Trophoblast cell (in vitro differentiated cells and primary cell): ENCODE data around the gene IFTAP.

Experiments used
- DNase-seq, 2 donors: peaks; one replicate each; pipeline ENCODE4 v3.0.0-alpha.2; 2016
- H2AFZ ChIP-seq: 2 replicates; pipeline ENCODE4 v1.6.1; 2013; ENCODE audit warnings: low read length, moderate library complexity, mild to moderate bottlenecking; ENCODE audit not compliant: insufficient read depth, poor library complexity
- H2AK5ac ChIP-seq: 2 replicates; pipeline ENCODE4 v1.6.1; 2013; ENCODE audit warnings: mild to moderate bottlenecking, low read length
- H2BK120ac ChIP-seq: 2 replicates; pipeline ENCODE4 v1.6.1; 2013; ENCODE audit warnings: low read length, mild to moderate bottlenecking, moderate library complexity; ENCODE audit not compliant: insufficient read depth, poor library complexity
- H2BK12ac ChIP-seq: 2 replicates; pipeline ENCODE4 v1.6.1; 2013; ENCODE audit warnings: mild to moderate bottlenecking, low read length, moderate library complexity
- H2BK5ac ChIP-seq: 2 replicates; pipeline ENCODE4 v1.6.1; 2013; ENCODE audit warnings: low read length, low read depth, moderate library complexity, mild to moderate bottlenecking; ENCODE audit not compliant: poor library complexity
- H3K14ac ChIP-seq: 2 replicates; pipeline ENCODE4 v1.6.1; 2013; ENCODE audit warnings: mild to moderate bottlenecking, low read length
- H3K18ac ChIP-seq: 2 replicates; pipeline ENCODE4 v1.6.1; 2013; ENCODE audit warnings: mild to moderate bottlenecking, low read length
- H3K23ac ChIP-seq: 2 replicates; pipeline ENCODE4 v1.6.1; 2013; ENCODE audit warnings: low read length
- H3K27ac ChIP-seq: 2 replicates; pipeline ENCODE4 v1.5.1; 2013; ENCODE audit warnings: low read depth, mild to moderate bottlenecking, inconsistent platforms, low read length, moderate library complexity
- H3K27me3 ChIP-seq: 2 replicates; pipeline ENCODE4 v1.6.1; 2013; ENCODE audit warnings: inconsistent platforms, mild to moderate bottlenecking, low read length, moderate library complexity; ENCODE audit not compliant: insufficient read depth
- H3K36me3 ChIP-seq, 2 experiments: 1 replicate in 1 of 2; 2 replicates in 1 of 2; pipeline ENCODE4 v1.6.1; 2013; ENCODE audit warnings: low read length in 2 of 2, mild to moderate bottlenecking in 2 of 2, moderate library complexity in 1 of 2; ENCODE audit not compliant: insufficient read depth in 2 of 2, control insufficient read depth in 1 of 2
- H3K4ac ChIP-seq: 2 replicates; pipeline ENCODE4 v1.6.1; 2013; ENCODE audit warnings: low read depth, mild to moderate bottlenecking, low read length, moderate library complexity
- H3K4me1 ChIP-seq, 2 experiments: 1 replicate in 1 of 2; 2 replicates in 1 of 2; pipeline ENCODE4 v1.6.1; 2013; ENCODE audit warnings: low read length in 2 of 2, mild to moderate bottlenecking in 2 of 2, moderate library complexity in 1 of 2; ENCODE audit not compliant: insufficient read depth in 2 of 2, control insufficient read depth in 1 of 2
- H3K4me2 ChIP-seq: 2 replicates; pipeline ENCODE4 v1.6.1; 2013; ENCODE audit warnings: inconsistent platforms, mild to moderate bottlenecking, low read length, moderate library complexity
- H3K4me3 ChIP-seq: 2 replicates; pipeline ENCODE4 v1.5.1; 2013; ENCODE audit warnings: mild to moderate bottlenecking, low read depth, low read length, inconsistent platforms
- H3K79me1 ChIP-seq: one replicate; pipeline ENCODE4 v1.6.1; 2013; ENCODE audit warnings: low read length
- H3K79me2 ChIP-seq: 2 replicates; pipeline ENCODE4 v1.6.1; 2013; ENCODE audit warnings: low read length, mild to moderate bottlenecking; ENCODE audit not compliant: control insufficient read depth, insufficient read depth, poor library complexity
- H3K9ac ChIP-seq: 2 replicates; pipeline ENCODE4 v1.6.1; 2013; ENCODE audit warnings: mild to moderate bottlenecking, low read length
- H3K9me3 ChIP-seq: 2 replicates; pipeline ENCODE4 v1.6.1; 2013; ENCODE audit warnings: low read depth, mild to moderate bottlenecking, control low read depth, inconsistent platforms, low read length; ENCODE audit not compliant: insufficient read depth
- H4K12ac ChIP-seq: 2 replicates; pipeline ENCODE4 v1.6.1; 2013; ENCODE audit warnings: low read depth, mild to moderate bottlenecking, low read length, moderate library complexity
- H4K8ac ChIP-seq: 2 replicates; pipeline ENCODE4 v1.6.1; 2013; ENCODE audit warnings: low read depth, mild to moderate bottlenecking, low read length, moderate library complexity
- H4K91ac ChIP-seq: one replicate; pipeline ENCODE4 v1.6.1; 2013; ENCODE audit warnings: low read depth, mild to moderate bottlenecking, low read length, moderate library complexity
- WGBS: extraction: QIAGEN DNeasy Blood & Tissue Kit; methylation state at CpG from one replicate; pipeline ENCODE4 v1.1.7; 2013; ENCODE audit warnings: missing lambda C conversion rate; ENCODE audit not compliant: insufficient read length, insufficient coverage; ENCODE audit errors: extremely low coverage; 5-methylcytosine and 5-hydroxymethylcytosine counted together

Gene IFTAP

GRCh38 chr11:36622431-36623136 is 28.3 kb downstream of the IFTAP start:
- Histone ChIP-seq H3K4ac (no peak overlapping the region), H2BK12ac (no peak overlapping the region), H3K23ac (no peak overlapping the region), H4K8ac (no peak overlapping the region), H3K14ac (no peak overlapping the region), H3K4me3 (no peak overlapping the region), H3K79me1 (peaks cover 12% of the 10 kb centered on the region), H3K79me2 (no peaks in the 10 kb centered on the region), H2AFZ (no peak overlapping the region), H3K4me1 (peaks cover 0 to 2% of the 10 kb centered on the region in 2 experiments), H3K27ac (no peak overlapping the region), H2BK120ac (no peak overlapping the region), H3K4me2 (no peak overlapping the region), H3K27me3 (no peaks in the 10 kb centered on the region), H3K36me3 (no peaks in the 10 kb centered on the region), H2AK5ac (no peak overlapping the region), H3K18ac (no peak overlapping the region), H2BK5ac (no peak overlapping the region), H3K9me3 (no peaks in the 10 kb centered on the region), H4K12ac (no peak overlapping the region), H3K9ac (no peak overlapping the region), H4K91ac (no peak overlapping the region)
- no CpG with 5 or more reads among the region's 3 CpGs for WGBS
- peak in 1 of 2 donors; percentile 48 for DNase-seq

GRCh38 chr11:36623494-36623893 is 29.2 kb downstream of the IFTAP start:
- H3K36me3 ChIP-seq: no peaks in the 10 kb centered on the region
- H4K8ac ChIP-seq: peak overlapping the region; percentile 65
- H3K4me2 ChIP-seq: no peak overlapping the region
- H3K14ac ChIP-seq: peak overlapping the region; percentile 44
- H2AFZ ChIP-seq: no peak overlapping the region
- no CpG with 5 or more reads among the region's 5 CpGs for WGBS
- no peak overlapping the region for H3K9ac ChIP-seq
- H3K4me1 ChIP-seq: peaks cover 0 to 6% of the 10 kb centered on the region in 2 experiments
- H2BK5ac ChIP-seq: peak overlapping the region; percentile 5
- H3K23ac ChIP-seq: no peak overlapping the region
- H3K4ac ChIP-seq: no peak overlapping the region
- H3K27me3 ChIP-seq: no peaks in the 10 kb centered on the region
- H3K9me3 ChIP-seq: no peaks in the 10 kb centered on the region
- peak overlapping the region; percentile 18 for H4K91ac ChIP-seq
- H3K79me2 ChIP-seq: no peaks in the 10 kb centered on the region
- peak overlapping the region; percentile 30 for H2BK12ac ChIP-seq
- H3K18ac ChIP-seq: peak overlapping the region; percentile 65
- H3K4me3 ChIP-seq: no peak overlapping the region
- H2AK5ac ChIP-seq: no peak overlapping the region
- peak overlapping the region; percentile 19 for H3K27ac ChIP-seq
- DNase-seq: no peak
- no peak overlapping the region for H4K12ac ChIP-seq
- H3K79me1 ChIP-seq: peaks cover 18% of the 10 kb centered on the region
- H2BK120ac ChIP-seq: no peak overlapping the region

- peak overlapping the region; percentile 54 for H3K14ac ChIP-seq
- no peak overlapping the region for H3K18ac ChIP-seq
- H3K4me3 ChIP-seq: no peak overlapping the region
- peak overlapping the region; percentile 93 for H4K91ac ChIP-seq
- no peak overlapping the region for H3K4me2 ChIP-seq
- DNase-seq: no peak
- peak overlapping the region; percentile 37 for H3K4ac ChIP-seq
- WGBS: no CpG with 5 or more reads among the region's 1 CpG
- H3K23ac ChIP-seq: no peak overlapping the region
- H3K36me3 ChIP-seq: no peaks in the 10 kb centered on the region
- no peaks in the 10 kb centered on the region for H3K27me3 ChIP-seq
- H3K27ac ChIP-seq: peak overlapping the region; percentile 98
- H2BK12ac ChIP-seq: peak overlapping the region; percentile 95
- no peak overlapping the region for H2AK5ac ChIP-seq
- peaks cover 32% of the 10 kb centered on the region for H3K79me1 ChIP-seq
- no peak overlapping the region for H4K12ac ChIP-seq
- peaks cover 0 to 8% of the 10 kb centered on the region in 2 experiments for H3K4me1 ChIP-seq
- H3K79me2 ChIP-seq: no peaks in the 10 kb centered on the region
- H3K9me3 ChIP-seq: no peaks in the 10 kb centered on the region
- H2BK120ac ChIP-seq: peak overlapping the region; percentile 89
- peak overlapping the region; percentile 71 for H2BK5ac ChIP-seq
- H4K8ac ChIP-seq: no peak overlapping the region
- no peak overlapping the region for H3K9ac ChIP-seq
- no peak overlapping the region for H2AFZ ChIP-seq
These were observed 32.7 kb downstream of the IFTAP start for GRCh38 chr11:36627006-36627405.

GRCh38 chr11:36627471-36627870 is 33.2 kb downstream of the IFTAP start:
- Histone ChIP-seq H3K27ac (peak overlapping the region; percentile 98), H2BK120ac (peak overlapping the region; percentile 89), H3K14ac (peak overlapping the region; percentile 3), H2BK5ac (peak overlapping the region; percentile 52), H3K36me3 (no peaks in the 10 kb centered on the region), H2BK12ac (peak overlapping the region; percentile 37), H3K27me3 (no peaks in the 10 kb centered on the region), H4K8ac (peak overlapping the region; percentile 27), H4K12ac (no peak overlapping the region), H3K23ac (no peak overlapping the region), H3K4me1 (peaks cover 0 to 8% of the 10 kb centered on the region in 2 experiments), H4K91ac (peak overlapping the region; percentile 75), H3K79me2 (no peaks in the 10 kb centered on the region), H3K4me3 (no peak overlapping the region), H3K4me2 (no peak overlapping the region), H2AK5ac (no peak overlapping the region), H2AFZ (no peak overlapping the region), H3K9me3 (no peaks in the 10 kb centered on the region), H3K79me1 (peaks cover 32% of the 10 kb centered on the region), H3K9ac (no peak overlapping the region), H3K18ac (no peak overlapping the region), H3K4ac (peak overlapping the region; percentile 12)
- DNase-seq: no peak
- WGBS: no CpG with 5 or more reads among the region's 2 CpGs
